ENCODE measurements around the gene GZMM. TPM values are rescaled to one million over a fixed set of nuclear protein-coding genes. Genes with fewer than 3 reads are reported as not detected.
A peak's percentile ranks its signal among the peaks of the same experiment; 100 is the strongest.

GZMM gene
- total RNA-seq, 1 experiment from 2014 or later = 0.59 TPM

DNA sequence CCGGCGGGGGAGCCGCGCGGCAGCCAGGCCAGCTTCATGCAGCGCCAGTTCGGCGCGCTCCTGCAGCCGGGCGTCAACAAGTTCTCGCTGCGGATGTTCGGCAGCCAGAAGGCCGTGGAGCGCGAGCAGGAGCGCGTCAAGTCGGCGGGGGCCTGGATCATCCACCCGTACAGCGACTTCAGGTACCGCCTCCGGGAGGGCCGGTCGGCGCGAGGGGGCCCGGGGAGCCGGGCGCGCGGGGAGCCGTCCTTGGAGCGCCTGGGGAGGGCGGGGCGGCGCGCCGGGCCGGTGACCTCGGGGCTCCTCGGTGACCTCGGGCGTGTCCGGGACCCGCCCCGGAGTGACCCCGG is 46.5 kb downstream of the GZMM start:
- Histone ChIP-seq H3K4me1 (ENCODE audit: control insufficient read depth in 1 of 2, insufficient read depth in 2 of 2, low read length in 2 of 2) (peaks cover 15 to 22% of the 10 kb centered on the region in 2 experiments), H2AFZ (ENCODE audit: low read depth, low read length, poor library complexity, severe bottlenecking) (no peak overlapping the region), H3K27ac (ENCODE audit: low read depth, low read length) (no peak overlapping the region), H3K36me3 (ENCODE audit: control insufficient read depth in 1 of 2, insufficient read depth in 2 of 2, low read length in 2 of 2) (no peaks in the 10 kb centered on the region), H3K4me2 (ENCODE audit: low read length) (peak overlapping the region; percentile 30; the same call in 1 of the 2 replicates), H3K27me3 (ENCODE audit: insufficient read depth, low read length) (no peaks in the 10 kb centered on the region), H3K4me3 (replicated peaks in 1 of 2; ENCODE audit: low read depth in 1 of 2, low read length in 2 of 2) (no peak overlapping the region), H3K79me2 (ENCODE audit: insufficient read depth, low read length) (no peaks in the 10 kb centered on the region), H3K9me2 (ENCODE audit: insufficient read depth) (no peaks in the 10 kb centered on the region), H3K9ac (ENCODE audit: low read length) (no peak overlapping the region), H4K20me1 (ENCODE audit: insufficient read depth) (no peaks in the 10 kb centered on the region), H3K9me3 (ENCODE audit: control insufficient read depth in 1 of 2, insufficient read depth in 1 of 2, low read depth in 1 of 2, low read length in 2 of 2) (no peaks in the 10 kb centered on the region)
- DNase-seq (ENCODE audit: low read depth, low spot score) = no peak
- POLR2A ChIA-PET = no interaction called here
- TF ChIP-seq YY1 (IDR thresholded peaks at IDR 0.05; ENCODE audit: extremely low read depth, insufficient replicate concordance, low read depth, low read length) (no peak), SP1 (IDR thresholded peaks at IDR 0.05; ENCODE audit: low read depth) (no peak), FOSL1 (IDR thresholded peaks at IDR 0.05; ENCODE audit: low read depth) (no peak), ZFX (IDR thresholded peaks at IDR 0.05) (no peak), CEBPB (IDR thresholded peaks at IDR 0.05; ENCODE audit: low read depth) (no peak), TCF7L2 (IDR thresholded peaks at IDR 0.05; ENCODE audit: borderline replicate concordance, extremely low read depth, insufficient read depth, insufficient read length) (no peak), EZH2phosphoT487 (IDR thresholded peaks at IDR 0.05; ENCODE audit: borderline replicate concordance) (no peak), SRF (IDR thresholded peaks at IDR 0.05; ENCODE audit: low read depth) (no peak), POLR2A (IDR thresholded peaks at IDR 0.05; ENCODE audit: borderline replicate concordance, extremely low read depth, insufficient read depth, insufficient read length) (no peak), EZH2 (IDR thresholded peaks at IDR 0.05) (no peak), ZNF274 (IDR thresholded peaks at IDR 0.05; ENCODE audit: low read depth, low read length) (no peak), POLR2AphosphoS5 (IDR thresholded peaks at IDR 0.05; ENCODE audit: low read depth, low read length) (no peak), CBX3 (IDR thresholded peaks at IDR 0.05; ENCODE audit: low read depth) (no peak)
- TF ChIP-seq, protein P1, sequence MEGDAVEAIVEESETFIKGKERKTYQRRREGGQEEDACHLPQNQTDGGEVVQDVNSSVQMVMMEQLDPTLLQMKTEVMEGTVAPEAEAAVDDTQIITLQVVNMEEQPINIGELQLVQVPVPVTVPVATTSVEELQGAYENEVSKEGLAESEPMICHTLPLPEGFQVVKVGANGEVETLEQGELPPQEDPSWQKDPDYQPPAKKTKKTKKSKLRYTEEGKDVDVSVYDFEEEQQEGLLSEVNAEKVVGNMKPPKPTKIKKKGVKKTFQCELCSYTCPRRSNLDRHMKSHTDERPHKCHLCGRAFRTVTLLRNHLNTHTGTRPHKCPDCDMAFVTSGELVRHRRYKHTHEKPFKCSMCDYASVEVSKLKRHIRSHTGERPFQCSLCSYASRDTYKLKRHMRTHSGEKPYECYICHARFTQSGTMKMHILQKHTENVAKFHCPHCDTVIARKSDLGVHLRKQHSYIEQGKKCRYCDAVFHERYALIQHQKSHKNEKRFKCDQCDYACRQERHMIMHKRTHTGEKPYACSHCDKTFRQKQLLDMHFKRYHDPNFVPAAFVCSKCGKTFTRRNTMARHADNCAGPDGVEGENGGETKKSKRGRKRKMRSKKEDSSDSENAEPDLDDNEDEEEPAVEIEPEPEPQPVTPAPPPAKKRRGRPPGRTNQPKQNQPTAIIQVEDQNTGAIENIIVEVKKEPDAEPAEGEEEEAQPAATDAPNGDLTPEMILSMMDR (IDR thresholded peaks at IDR 0.05 in 2 of 3, conservative IDR thresholded peaks at IDR 0.05 in 1 of 3; ENCODE audit: borderline replicate concordance in 1 of 3, insufficient read depth in 1 of 3, low read depth in 2 of 3, low read length in 2 of 3) = no peak
- BruUV-seq (replicated peaks) = no TSS peak
- intact Hi-C loops (cut with micrococcal nuclease) = no loop called here
- ATAC-seq = no peak
- RAD21 ChIA-PET (ENCODE audit: low non-redundant PET in 1 of 2, low total read pairs in 2 of 2, uncharacterized antibody in 2 of 2, unreplicated experiment in 2 of 2) = no interaction called here
- CTCF ChIA-PET = no interaction called here

Data from HCT116 (cell line).